NCI-H510A treated with DMSO at 0.1 percent for 48 hours (cell line): ENCODE measurements around the gene KRT75.
A peak's percentile ranks its signal among the peaks of the same experiment; 100 is the strongest.

Experiments
- DNase-seq: peaks from one replicate; lab custom pipeline; 2025; lab: John Stamatoyannopoulos, UW

Gene KRT75

GRCh38 chr12:52391618-52392002 lies 42.6 kb downstream of the KRT75 start:
- no peak for DNase-seq

- DNase-seq: no peak
Observed at GRCh38 chr12:52390739-52391617, 43.2 kb downstream of the KRT75 start.

- no peak for DNase-seq
Observed at GRCh38 chr12:52389313-52390207, 44.6 kb downstream of the KRT75 start.

GRCh38 chr12:52387859-52388258 lies 46.3 kb downstream of the KRT75 start:
- DNase-seq: no peak

- DNase-seq: no peak
Observed at GRCh38 chr12:52385226-52385702, 48.9 kb downstream of the KRT75 start, which contains the start of gene KRT84. Gene KRT84 (minus strand): TSS chr12:52385652. CDS start chr12:52385585, 67 bp downstream.

- no peak for DNase-seq
Observed at GRCh38 chr12:52383331-52383730, 50.8 kb downstream of the KRT75 start.

GRCh38 chr12:52382854-52383253 lies 51.3 kb downstream of the KRT75 start:
- DNase-seq: no peak

- DNase-seq: no peak
Observed at GRCh38 chr12:52381206-52381605, 53.0 kb downstream of the KRT75 start.

- peak; percentile 29 for DNase-seq
Observed at GRCh38 chr12:52380271-52380694, 53.9 kb downstream of the KRT75 start.

GRCh38 chr12:52379536-52379935 lies 54.6 kb downstream of the KRT75 start:
- DNase-seq: no peak

GRCh38 chr12:52378091-52378490 lies 56.1 kb downstream of the KRT75 start:
- no peak for DNase-seq

- no peak for DNase-seq
Observed at GRCh38 chr12:52377266-52377665, 56.9 kb downstream of the KRT75 start.
